ENCODE measurements around the gene SLC43A3.
"Not testable (repeated sequence)": the region's sequence is repeated elsewhere in the genome, so short reads cannot be mapped to it uniquely, and the experiment has no call there.

The SLC43A3 gene

GRCh38 chr11:57379732-57380131, 47.2 kb downstream of the SLC43A3 start:
- peak; percentile 8 for DNase-seq (ENCODE audit: low read depth)

GRCh38 chr11:57378186-57378585, 48.7 kb downstream of the SLC43A3 start:
- no peak for DNase-seq (ENCODE audit: low read depth)

DNA sequence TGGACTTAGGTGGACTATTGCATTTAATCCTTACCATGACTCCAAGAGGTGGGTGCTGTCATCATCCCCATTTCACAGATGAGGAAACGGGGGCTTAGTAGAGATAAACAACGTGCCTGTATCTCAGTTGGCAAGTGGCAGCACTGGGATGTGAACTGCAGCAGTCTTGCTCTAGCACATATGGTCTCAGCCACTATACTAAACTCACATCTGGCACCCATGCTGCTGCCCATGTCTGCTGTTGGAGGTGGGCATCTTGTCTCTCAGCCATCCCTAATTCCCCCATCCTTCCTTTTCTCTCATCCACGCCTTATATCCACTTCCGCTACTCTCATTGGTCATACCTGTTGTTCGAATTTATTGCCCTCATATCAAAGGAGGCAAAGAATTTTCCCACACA, 49.8 kb downstream of the SLC43A3 start:
- no peak for DNase-seq (ENCODE audit: low read depth)

- no peak for DNase-seq (ENCODE audit: low read depth)
These were observed 50.5 kb downstream of the SLC43A3 start for GRCh38 chr11:57376095-57377090.

- no peak for DNase-seq (ENCODE audit: low read depth)
These were observed 51.4 kb downstream of the SLC43A3 start for GRCh38 chr11:57375490-57375889.

- DNase-seq (ENCODE audit: low read depth): no peak
These were observed 52.0 kb downstream of the SLC43A3 start for GRCh38 chr11:57374966-57375365.

- no peak for DNase-seq (ENCODE audit: low read depth)
These were observed 53.8 kb downstream of the SLC43A3 start for GRCh38 chr11:57373146-57373545.

DNA sequence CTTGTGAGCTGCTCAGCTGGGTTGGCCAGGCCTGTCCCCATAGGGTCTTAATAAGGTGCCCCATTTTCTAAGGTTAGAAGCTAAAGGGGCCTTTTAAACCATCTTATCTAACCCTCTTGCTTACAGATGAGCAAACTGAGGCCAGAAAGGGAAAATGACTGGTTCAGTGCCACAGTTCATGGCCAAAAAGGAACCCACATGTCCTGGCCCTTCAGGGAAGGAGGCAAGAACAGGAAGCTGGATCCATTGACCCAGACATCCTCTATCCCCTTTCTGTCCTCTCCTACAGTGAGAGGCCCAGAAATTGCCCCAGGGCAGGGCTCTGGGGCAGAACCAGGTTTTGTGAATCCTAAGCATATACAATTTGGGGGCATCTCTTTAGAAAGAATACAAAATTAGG, 56.0 kb downstream of the SLC43A3 start:
- no peak for DNase-seq (ENCODE audit: low read depth)

- DNase-seq (ENCODE audit: low read depth): no peak
These were observed 56.7 kb downstream of the SLC43A3 start for GRCh38 chr11:57370251-57370650.

DNA sequence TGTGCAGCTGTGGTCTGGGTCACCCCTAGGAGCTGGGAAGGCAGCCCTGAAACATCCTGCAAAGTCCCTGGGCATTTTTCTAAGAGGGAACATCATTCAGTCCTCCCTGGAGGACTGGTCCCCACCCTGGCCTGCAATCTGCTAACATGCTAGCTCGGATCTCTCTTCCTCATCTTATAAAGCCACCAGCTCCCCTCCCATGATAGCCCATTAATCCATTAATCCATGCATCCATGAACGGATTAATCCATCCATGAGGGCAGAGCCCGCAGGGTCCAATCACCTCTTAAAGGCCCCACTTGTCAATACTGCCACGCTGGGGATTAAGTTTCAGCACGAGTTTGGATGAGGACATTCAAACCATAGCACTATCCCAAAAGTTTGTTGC, 58.1 kb downstream of the SLC43A3 start:
- no peak for DNase-seq (ENCODE audit: low read depth)

- DNase-seq (ENCODE audit: low read depth): no peak
These were observed 58.6 kb downstream of the SLC43A3 start for GRCh38 chr11:57368106-57368844.

- DNase-seq (ENCODE audit: low read depth): no peak
These were observed 61.9 kb downstream of the SLC43A3 start for GRCh38 chr11:57364851-57365660.

- no peak for DNase-seq (ENCODE audit: low read depth)
These were observed 63.5 kb downstream of the SLC43A3 start for GRCh38 chr11:57363131-57364080.

DNA sequence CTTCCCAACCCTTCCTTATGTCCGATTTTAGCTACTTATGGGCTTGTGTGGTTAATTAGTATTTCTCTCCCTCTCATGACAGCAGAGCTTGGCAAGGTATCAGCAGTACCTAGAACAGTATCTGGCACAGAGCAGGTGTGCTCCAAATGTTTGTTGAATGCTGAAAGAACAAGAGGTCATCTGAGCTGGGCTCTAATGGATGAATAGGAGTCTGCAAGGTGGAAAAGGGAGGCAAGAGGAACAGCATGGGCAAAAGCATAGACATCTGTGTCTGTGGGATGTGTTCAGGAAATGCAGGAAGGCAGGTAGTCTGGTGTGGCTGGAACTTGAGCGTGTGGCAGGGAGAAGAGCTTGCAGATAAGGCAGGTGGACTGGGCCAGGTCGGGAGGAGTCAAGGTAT, 65.0 kb downstream of the SLC43A3 start:
- no peak for DNase-seq (ENCODE audit: low read depth)

DNA sequence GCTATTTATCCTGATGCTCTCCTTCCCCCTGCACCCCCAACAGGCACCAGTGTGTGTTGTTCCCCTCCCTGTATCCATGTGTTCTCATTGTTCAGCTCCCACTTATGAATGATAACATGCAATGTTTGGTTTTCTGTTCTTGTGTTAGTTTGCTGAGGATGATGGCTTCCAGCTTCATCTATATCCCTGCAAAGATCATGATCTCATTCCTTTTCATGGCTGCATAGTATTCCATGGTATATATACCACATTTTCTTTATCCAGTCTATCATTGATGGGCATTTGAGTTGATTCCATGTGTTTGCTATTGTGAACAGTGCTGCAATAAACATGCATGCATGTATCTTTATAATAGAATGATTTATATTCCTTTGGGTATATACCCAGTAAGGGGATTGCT, 65.5 kb downstream of the SLC43A3 start:
- DNase-seq (ENCODE audit: low read depth): not testable (repeated sequence)

DNA sequence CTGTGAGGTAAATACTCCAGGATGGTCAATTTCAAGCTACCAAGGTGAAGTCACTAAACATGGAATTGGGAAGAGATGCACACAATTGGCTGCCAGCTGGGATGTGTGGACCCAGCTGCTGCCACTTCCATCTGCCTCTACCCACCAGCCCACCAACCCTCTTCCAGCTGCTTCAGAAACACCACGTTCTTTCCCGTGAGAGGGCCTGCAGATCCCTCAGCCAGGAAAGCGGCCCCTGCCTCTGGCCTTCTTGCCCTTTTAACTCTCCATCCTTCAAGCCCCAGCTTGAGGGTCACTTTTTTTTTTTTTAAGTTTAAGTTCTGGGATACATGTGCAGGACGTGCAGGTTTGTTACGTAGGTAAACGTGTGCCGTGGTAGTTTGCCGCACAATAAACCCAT, 65.9 kb downstream of the SLC43A3 start:
- no peak for DNase-seq (ENCODE audit: low read depth)

DNA sequence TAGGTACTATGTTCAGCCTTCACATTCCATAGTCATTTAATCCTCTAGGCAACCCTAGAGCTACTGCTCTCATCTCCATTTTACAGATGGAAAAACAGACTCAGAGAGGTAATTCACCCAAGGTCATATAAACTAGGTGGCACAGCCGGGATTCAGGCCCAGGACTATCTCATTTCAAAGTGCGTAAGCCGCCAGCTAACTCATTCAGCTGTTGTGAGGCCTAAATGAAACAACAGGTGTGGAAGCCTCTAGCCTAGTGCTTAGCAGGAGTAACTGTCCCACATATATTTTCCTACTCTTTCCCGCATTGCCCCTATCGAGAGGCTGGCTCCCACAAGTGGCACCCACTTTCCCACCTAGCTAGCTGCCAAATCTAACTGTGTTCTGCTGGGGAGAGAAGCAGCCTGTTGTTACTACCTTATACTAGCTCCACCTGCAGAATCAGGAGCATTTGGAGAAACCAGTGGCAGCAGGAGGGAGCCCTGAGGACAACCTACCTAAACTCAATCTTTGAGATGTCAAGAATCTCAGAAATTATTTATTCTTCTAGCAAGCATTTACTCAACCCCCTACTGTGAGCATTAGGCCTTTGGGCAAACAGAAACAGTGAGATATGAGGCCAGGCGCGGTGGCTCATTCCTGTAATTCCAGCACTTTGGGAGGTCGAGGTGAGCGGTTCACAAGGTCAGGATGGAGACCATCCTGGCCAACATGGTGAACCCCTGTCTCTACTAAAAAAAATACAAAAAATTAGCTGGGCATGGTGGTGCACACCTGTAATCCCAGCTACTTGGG, 66.8 kb downstream of the SLC43A3 start:
- no peak for DNase-seq (ENCODE audit: low read depth)

GRCh38 chr11:57359396-57359795, 67.5 kb downstream of the SLC43A3 start:
- no peak for DNase-seq (ENCODE audit: low read depth)

DNA sequence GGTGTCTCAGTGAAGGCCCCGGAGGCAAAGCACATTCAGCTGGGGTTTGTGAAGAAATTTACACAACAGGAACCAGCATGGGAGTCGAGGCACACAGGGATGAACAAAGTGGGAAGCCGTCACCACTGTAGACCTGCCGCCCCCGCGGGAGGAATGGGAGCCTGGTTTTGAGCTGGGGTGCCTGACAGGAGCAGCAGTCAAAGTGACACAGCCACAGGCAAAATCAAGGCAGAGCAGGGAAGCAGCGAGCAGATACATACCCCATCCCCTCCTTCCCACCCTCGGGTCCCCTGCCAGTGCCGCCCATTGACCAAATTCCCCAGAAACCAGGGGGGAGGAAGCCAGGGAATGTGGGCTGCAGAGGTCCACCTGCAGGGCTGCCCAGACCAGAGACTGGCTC, 67.9 kb downstream of the SLC43A3 start:
- DNase-seq (ENCODE audit: low read depth): no peak

- no peak for DNase-seq (ENCODE audit: low read depth)
These were observed 68.4 kb downstream of the SLC43A3 start for GRCh38 chr11:57358543-57358961.
